ENCODE results near the gene SPINDOC. TPM values are rescaled to one million over a fixed set of nuclear protein-coding genes. Genes with fewer than 3 reads are reported as not detected.
"Not testable (repeated sequence)": the region's sequence is repeated elsewhere in the genome, so short reads cannot be mapped to it uniquely, and the experiment has no call there.

The SPINDOC gene, protein sequence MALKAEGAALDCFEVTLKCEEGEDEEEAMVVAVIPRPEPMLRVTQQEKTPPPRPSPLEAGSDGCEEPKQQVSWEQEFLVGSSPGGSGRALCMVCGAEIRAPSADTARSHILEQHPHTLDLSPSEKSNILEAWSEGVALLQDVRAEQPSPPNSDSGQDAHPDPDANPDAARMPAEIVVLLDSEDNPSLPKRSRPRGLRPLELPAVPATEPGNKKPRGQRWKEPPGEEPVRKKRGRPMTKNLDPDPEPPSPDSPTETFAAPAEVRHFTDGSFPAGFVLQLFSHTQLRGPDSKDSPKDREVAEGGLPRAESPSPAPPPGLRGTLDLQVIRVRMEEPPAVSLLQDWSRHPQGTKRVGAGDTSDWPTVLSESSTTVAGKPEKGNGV
- 10 to 100 TPM in 11 of 12 donors, not detected in 1; 13.6 to 43.1 (median 21.0) TPM for polyA plus RNA-seq (ENCODE audit: insufficient read length in 12 of 12)
- long read RNA-seq, donor 1, transcript SPINDOC-201 (6 exons, 2,024 nt), result major isoform, 5 of 5 reads
- long read RNA-seq, donor 1, partial matches to known transcripts, result 0 of 5 reads
- long read RNA-seq, donor 1, other reads (novel, unspliced or antisense), result 0 of 5 reads
- long read RNA-seq, donor 2, partial matches to known transcripts, result 15 of 19 reads
- long read RNA-seq, donor 2, other reads (novel, unspliced or antisense), result 0 of 19 reads
- long read RNA-seq, donor 3, partial matches to known transcripts, result 5 of 6 reads
- long read RNA-seq, donor 3, other reads (novel, unspliced or antisense), result 0 of 6 reads
- long read RNA-seq, donor 4, partial matches to known transcripts, result 0 of 2 reads
- long read RNA-seq, donor 4, other reads (novel, unspliced or antisense), result 0 of 2 reads
- long read RNA-seq, donor 5, result 0 reads
- long read RNA-seq, donor 6, partial matches to known transcripts, result 11 of 13 reads
- long read RNA-seq, donor 6, other reads (novel, unspliced or antisense), result 0 of 13 reads
- long read RNA-seq, donor 7, partial matches to known transcripts, result 5 of 6 reads
- long read RNA-seq, donor 7, other reads (novel, unspliced or antisense), result 0 of 6 reads
- long read RNA-seq, donor 8, partial matches to known transcripts, result 0 of 4 reads
- long read RNA-seq, donor 8, other reads (novel, unspliced or antisense), result 0 of 4 reads
- long read RNA-seq, donor 9, partial matches to known transcripts, result 15 of 19 reads
- long read RNA-seq, donor 9, other reads (novel, unspliced or antisense), result 0 of 19 reads
- long read RNA-seq, donor 10, partial matches to known transcripts, result 0 of 4 reads
- long read RNA-seq, donor 10, other reads (novel, unspliced or antisense), result 0 of 4 reads
- long read RNA-seq, donor 11, transcript SPINDOC-201 (6 exons, 2,024 nt), result major isoform, 5 of 5 reads
- long read RNA-seq, donor 11, partial matches to known transcripts, result 0 of 5 reads
- long read RNA-seq, donor 11, other reads (novel, unspliced or antisense), result 0 of 5 reads

DNA sequence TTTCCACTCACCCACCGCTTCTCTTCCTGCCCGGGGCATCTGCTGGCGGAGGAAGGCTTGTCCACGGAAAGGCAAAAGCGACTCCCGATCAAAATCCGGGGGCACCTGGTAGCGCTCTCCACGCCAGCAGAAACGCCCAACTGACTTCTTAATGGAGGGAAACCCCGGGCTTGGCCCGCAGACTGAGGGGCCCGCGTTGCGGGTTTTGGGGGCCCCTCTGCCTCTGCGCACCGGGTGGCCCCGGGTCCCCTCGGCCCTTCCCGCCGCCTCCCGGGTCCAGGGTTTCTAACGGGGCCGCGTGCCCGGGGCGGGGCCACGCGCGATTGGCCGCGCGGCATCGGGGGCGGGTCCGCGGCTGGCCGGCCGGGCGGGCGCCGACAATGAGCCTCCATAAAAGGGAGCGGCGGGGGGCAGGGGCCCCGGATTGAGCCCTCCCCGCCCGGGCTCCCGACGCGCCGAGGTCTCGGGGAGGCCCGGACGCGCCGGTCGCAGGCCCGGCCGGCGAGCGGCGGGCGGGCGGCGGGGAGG is at the start of gene SPINDOC:
Gene SPINDOC, plus strand, starts transcription at position 422 of the 528 bp plus-strand sequence. CDS start 231 bp downstream, outside the sequence.
- DNase-seq, result peak; percentile 63

DNA sequence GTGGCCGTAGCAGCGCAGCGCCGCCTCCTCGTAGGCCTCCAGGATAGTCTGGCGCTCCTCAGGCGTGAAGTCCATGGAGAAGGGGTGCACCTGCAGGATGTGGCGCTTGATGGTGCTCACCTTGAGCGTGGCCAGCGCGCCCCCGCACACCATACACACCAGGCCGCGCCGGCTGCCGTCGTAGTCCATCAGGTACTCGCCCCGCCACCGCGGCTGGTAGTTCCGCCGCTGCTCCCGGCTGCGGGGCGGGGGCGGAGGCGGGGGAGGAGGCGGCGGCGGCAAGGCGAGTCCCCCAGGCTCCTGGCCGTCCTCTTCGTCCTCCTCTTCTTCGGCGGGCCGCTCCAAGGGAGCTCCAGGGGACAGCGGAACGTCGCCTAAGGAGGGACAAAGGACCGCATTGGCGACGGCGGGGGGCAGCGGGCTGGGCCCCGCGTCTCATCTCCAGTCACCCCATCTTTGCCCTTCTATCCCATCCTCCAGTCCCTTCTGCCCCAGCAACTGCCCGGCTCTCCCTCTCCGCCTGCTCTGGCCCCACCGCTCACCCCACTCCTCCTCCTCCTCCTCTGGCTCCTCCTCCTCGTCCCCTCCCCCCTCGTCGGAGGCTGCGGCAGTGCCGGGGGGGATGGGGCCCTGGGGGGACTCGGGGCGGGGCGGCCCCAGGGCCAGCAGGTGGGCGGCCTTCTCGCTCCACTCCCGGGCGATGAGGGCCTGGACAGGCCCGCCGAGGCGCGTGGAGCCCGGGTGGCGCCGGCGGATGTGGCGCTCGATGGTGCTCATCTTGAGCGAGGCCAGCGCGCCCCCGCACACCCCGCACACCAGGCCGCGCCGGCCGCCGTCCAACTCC is 49.5 kb upstream of the SPINDOC start:
- DNase-seq, result no peak

DNA sequence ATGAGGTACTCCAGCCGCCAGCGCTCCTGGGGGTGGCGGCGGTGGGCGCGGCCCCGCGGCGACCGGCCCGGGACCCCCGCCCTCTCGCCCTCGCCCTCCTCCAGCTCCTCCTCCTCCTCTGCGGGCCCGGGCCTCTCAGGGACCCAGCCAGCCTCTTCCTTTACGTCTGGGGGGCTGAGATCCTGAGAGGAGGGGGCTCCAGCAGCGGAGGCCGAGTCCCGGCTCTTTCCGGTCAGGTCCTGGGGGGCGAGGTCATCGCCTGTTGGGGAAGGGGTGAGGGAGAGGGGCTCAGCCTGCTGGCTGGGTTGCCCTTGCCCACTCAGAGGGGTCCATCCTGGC is 48.9 kb upstream of the SPINDOC start:
- DNase-seq, result no peak

DNA sequence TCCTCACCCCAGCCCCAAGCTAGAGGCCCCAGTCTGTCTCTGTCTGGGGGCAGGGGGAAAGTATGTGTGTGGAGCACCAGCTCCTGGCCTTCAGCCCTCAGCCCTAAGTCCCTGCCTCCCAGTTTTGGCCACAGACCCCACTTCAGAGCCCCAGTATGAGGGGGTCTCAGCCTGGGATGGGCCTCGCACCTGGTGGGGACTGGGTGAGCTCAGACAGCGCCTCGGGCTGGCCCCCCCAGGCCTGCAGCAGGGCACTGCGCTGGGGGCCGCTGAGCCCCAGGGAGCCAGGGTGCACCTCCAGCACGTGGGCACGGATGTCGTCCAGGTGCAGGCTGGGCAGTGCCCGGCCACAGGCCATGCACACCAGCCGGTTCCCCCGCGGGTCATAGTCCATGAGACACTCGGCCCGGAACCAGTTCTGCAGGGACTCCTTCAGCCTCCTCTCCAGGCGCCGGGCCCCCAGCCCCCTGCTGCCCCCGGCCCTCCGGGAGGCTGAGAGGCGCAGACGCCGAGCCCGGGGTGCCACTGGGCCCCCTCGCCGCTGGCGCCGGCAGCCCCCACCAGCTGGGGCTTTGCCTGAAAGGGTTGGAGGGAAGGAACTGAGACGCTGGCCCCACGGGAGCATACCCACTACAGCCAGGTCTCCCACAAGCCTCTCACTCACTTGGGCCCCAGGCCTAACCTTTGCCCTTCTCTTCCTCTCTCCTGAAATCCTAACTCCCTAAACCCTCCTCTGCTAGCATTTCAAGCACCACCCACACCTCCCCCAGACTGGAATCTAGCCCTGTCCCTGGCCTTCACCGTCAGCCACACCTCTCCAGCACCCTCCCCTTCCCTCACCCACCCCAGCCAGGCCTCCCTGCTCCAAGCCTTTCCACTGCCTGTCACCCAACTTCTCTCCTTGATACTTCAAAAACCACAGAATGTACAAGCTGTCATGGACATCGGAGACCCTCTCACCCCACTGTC is 48.3 kb upstream of the SPINDOC start:
- DNase-seq, result no peak

DNA sequence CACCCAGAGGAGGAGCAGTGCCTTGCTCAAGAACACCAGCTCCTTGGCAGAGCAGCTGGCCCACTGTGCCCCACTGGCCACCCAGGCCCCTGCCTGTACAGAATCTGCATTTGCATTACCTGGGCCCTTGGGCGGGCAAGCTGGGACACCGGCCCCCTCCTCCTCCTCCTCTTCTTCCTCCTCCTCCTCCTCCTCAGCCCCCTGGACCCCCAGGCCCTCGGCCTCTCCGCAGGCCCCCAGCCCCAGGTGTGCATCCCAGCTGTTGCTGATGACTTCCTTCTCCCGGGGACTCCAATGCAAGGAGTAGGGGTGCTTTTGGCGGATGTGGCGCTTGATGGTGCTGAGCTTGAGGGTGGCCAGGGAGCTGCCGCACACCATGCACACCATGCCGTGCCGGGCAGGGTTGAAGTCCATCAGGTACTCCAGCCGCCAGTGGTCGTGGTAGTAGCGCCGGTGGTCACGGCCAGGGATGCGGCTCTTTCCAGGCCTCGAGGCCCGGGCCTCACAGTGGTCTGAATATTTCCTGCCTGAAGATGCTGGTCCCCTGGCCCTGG is 47.5 kb upstream of the SPINDOC start:
- no peak for DNase-seq

DNA sequence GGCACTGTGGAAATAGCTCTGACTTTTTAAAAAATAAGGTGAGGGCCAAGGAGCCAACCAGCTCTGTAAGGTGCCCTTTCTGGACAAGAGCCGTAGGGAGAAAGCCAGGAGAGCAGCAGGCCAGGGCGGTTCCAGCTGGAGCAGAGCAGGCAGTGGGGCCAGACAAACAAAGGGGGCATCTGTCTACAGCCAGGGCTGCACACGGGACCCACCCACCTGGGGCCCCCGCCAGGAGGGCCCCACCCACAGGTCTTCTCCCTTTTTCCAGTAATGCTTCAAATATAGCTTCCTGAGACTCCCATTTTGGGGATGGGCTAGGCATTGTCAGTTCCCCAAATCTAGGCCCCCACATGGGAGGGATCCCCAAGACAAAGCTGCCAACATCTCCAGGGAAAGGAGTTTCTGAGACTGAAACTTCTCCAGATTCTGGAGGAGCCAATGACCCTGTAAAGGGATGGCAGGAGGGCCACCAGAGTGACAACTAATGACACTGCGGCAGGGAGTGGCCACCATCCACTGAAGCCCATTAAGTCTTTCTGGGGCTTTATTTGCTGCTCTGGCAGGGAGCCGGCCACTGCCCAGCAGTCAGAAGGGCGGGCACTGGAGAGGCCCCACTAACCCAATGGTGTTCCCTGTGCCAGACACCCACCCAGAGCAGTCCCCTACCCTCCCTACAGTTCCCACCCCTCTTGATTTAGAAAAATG is 46.6 kb upstream of the SPINDOC start:
- no peak for DNase-seq

DNA sequence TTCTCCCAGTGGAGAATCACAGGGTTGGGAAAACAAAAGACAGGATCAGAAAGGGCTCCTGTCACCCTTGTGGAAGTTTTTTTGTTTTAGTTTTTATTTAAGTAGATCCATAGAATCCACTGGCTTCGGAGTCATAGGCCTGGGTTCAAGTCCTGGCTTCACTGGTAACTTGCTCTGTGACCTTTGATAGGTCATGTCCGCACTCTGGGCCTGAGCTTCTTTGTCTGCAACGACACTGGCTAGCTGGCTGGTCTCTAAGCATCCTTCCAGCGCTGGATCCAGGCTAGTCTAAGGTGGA is 46.0 kb upstream of the SPINDOC start:
- DNase-seq, result no peak

DNA sequence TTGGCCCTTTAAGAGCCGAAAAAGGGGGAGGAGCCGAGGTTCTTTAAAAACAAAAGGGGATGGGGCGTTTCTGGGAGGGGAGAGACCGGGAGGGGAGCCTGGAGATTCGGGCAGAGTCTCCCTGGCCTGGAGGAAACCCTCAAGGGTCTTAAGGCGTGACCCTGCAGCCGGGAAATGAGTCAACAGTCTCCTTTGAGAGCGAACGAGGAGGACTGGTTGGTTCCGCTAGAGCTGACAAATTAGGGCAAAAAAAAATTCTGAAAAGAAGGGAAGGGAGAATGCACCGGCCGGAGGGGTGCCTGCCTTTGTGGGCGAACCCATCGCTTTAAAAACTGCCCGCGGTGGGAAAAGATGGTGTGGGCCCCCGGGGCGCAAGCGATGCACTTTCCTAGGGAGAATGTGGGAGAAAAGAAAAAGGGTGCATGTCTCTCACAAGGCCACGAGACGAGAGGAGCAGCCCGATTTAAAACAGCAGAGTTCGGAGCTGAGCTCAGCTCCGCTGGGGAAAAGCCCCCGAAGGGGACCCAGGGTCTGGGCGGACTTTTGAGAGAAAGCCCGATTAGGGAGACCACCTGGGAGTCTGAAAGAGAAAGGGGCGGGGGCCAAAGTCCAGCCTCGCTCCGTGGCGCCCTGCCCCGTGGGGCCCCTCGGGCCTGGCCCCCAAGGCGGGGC is 45.6 kb upstream of the SPINDOC start:
- peak; percentile 80 for DNase-seq

DNA sequence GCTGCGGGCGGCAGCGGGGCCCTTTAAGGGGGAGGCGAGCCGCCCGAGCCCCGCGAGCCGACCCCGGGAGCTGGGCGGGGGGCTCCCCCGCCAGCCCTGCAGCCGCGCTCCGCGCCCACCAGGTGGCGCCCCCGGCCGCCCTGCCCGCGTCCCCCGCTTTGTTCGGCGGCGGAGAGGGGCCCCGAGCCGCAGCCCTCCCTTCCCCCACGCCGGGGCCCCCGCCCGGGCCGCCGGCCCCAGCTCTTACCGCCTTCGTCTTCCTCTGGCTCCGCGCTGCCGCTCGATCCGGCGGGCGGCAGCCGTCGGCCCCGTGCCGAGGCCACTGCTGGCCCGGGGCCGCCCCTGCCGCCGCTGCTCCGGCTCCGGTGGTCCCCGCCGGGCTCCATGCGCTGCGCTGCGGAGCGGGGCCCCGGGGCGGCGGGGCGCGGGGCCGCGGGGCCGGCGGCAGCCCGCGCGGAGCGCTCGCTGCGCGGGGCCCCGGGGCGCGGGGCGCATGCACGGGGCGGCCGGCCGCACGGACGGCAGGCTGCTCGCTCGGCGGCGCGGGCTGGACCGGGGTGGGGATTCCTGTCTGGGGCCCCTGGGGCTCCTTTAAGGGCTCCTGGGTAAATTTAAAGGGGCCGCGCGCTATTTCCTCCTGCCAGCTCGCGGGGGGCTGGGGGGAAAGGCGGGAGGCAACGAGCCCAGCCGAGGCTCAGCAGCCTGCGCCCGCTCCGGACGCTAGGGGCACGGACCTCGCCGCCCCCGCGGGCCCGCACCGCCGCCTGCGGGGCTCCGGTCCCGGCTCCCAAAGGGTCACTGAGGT is 44.8 kb upstream of the SPINDOC start, which contains the start of gene ZFTA:
Gene ZFTA, minus strand, starts transcription at position 539 of the 805 bp plus-strand sequence. Its CDS starts 153 bp downstream, at position 386.
- peak; percentile 56 for DNase-seq

DNA sequence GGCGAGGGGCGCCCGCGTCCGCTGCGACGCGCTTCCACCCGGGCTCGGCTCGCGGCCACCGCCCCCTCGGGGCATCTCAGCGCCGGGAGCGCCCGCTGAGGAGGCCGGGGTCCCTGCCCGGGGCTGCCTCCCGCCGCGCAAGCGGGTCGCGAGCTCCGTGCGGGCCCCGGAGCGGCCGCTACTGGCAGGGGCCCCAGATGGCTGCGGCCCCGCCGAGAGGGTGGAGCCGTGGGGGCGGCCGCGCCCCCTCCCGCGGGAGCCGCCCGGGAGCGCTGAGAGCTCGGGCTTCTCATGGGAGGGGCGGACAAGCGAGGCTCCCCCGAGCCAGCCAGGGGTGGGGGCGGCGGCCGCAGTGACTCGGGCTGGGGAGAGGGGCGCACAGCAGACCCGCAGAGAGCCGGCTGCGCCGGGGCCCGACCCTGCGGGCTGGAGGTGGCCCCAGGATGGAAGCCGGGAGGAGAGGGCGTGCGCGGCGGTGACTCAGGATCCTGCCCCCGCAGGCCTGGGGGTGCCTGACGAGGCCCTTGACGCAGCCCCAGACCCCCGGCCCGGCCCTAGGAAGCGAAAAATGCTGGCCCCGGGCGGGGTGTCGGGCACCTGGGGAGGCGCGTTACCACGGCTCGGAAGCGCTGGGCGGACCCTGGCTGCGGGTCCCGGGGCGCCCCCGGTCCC is 44.1 kb upstream of the SPINDOC start:
- no peak for DNase-seq

DNA sequence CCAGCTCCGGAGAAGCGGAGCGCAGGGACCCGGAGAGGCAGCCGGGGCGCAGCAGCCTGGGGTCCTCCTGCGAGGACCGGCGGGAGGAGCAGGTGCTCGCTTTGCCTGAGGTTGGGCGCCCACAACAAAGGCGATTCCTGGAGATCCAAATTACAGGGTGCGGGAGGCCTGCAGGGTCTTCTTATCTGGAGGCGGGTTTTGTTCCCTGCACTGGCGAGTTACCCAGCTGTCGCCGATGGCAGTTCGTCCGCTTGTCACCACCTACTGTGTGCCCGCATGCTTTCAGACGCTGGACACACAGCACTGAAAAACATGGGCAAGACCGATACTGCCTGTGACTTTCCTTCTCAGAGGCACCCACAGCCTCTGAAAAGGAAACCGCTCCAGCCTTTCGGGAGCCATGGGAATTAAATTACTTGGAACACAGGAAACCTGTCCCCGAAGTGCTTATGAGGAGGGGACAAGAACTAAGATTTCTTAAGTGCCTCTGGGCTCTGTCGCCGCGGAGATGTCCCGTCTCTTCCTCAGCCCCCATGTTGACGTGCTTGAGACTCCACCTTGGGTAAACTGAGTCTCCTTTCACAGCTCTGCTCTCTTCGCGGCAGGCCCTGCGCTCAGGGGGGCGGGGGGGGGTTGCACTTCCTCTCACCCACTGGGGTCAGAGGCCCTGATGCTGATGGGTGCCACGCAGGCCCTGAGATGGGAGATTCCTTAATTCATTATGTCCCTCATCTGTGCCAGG is 43.4 kb upstream of the SPINDOC start:
- no peak for DNase-seq

DNA sequence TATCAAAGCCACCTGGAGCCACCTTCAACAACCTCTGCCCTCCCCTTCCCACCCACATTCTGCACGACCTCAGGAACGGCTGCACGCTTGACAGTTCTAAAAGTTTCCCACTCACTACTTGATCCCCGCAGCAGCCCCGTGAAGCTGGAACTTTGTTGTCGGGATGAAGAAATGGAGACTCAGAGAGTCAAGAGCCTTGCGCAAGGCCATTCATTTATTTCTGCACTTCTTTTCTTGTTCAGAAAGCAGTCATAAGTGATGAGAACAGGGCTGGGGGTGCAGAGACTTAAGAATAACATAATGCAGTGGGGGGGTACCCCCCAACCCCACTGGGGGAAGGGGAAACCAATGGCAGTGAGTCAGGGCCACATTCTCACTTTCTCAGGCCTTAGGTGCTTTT is 42.5 kb upstream of the SPINDOC start:
- no peak for DNase-seq

DNA sequence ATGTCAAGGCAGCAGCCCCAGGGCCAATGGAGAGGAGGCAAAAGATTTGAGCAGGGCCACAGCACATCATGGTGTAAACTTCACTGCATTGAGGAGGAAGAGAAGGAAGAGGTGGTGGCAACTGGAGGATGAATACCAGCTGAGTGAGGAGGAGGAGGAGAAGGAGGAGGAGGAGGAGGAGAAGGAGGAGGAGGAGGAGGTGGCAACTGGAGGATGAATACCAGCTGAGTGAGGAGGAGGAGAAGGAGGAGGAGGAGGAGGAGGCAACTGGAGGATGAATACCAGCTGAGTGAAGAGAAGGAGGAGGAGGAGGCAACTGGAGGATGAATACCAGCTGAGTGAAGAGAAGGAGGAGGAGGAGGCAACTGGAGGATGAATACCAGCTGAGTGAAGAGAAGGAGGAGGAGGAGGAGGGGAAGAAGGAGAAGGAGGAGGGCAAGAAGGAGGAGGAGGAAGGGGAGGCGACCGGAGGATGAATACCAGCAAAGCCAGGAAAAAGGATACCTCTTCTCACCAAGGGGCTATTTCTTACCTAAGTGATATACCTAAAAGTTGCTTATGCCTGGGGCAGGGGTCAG is 41.4 kb upstream of the SPINDOC start:
- DNase-seq, result not testable (repeated sequence)

DNA sequence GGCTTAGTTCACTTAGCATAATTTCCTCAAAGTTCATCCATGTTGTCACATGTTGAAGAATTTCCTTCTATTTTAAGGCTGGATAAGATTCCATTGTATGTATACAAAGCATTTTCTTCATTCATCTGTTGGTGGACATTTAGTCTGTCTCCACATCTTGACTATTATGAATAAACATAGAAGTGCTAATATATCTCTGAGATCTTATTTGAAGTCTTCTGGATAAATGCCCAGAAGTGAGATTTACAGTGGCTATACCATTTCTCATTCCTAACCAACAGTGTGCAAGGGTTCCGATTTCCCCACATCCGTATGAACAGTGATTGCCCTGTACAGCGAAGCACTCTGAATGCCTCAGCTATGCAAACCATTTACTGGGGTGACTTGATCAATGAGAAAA is 38.1 kb upstream of the SPINDOC start:
- no peak for DNase-seq

DNA sequence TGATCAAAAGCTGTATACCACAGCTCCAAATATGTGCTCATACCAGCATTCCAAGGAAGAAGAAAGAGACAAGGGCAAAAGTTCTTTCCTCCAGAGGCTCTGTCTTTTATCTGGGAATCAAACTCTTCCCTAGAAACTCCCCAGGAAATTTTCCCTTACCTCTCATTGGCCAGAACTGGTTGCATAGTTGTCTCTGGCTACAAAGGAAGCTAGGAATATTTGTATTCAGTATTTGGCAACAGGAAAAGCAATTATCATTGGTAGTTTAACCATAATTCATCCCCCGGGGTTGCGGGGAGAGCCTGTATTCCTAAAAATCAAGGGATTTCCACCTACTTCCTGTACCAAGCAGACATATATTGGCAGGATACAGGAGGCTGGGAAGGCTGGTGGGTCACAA is 34.2 kb upstream of the SPINDOC start:
- no peak for DNase-seq
